HK-2 (cell line): ENCODE data around the gene FLNB.

Experiments used
- DNase-seq: peaks from one replicate; pipeline ENCODE4 v3.0.0-alpha.2; 2018; ENCODE audit not compliant: unreplicated experiment

The FLNB gene

GRCh38 chr3:58074997-58075396 is 66.8 kb downstream of the FLNB start:
- no peak for DNase-seq

GRCh38 chr3:58077596-58078285 is 69.5 kb downstream of the FLNB start:
- DNase-seq: no peak

- no peak for DNase-seq
Observed at GRCh38 chr3:58078610-58079009, 70.4 kb downstream of the FLNB start.

GRCh38 chr3:58079773-58080172 is 71.6 kb downstream of the FLNB start:
- DNase-seq: peak; percentile 38

GRCh38 chr3:58082047-58082446 is 73.8 kb downstream of the FLNB start:
- no peak for DNase-seq

- no peak for DNase-seq
Observed at GRCh38 chr3:58084166-58084565, 75.9 kb downstream of the FLNB start.

- DNase-seq: no peak
Observed at GRCh38 chr3:58084788-58085543, 76.7 kb downstream of the FLNB start.

GRCh38 chr3:58085616-58086015 is 77.4 kb downstream of the FLNB start:
- no peak for DNase-seq

GRCh38 chr3:58088501-58088900 is 80.3 kb downstream of the FLNB start:
- DNase-seq: no peak

- DNase-seq: no peak
Observed at GRCh38 chr3:58090351-58090750, 82.1 kb downstream of the FLNB start.

- DNase-seq: no peak
Observed at GRCh38 chr3:58092521-58092920, 84.3 kb downstream of the FLNB start.

GRCh38 chr3:58093574-58094195 is 85.5 kb downstream of the FLNB start:
- no peak for DNase-seq

- DNase-seq: no peak
Observed at GRCh38 chr3:58094657-58095056, 86.4 kb downstream of the FLNB start.

GRCh38 chr3:58095603-58096138 is 87.4 kb downstream of the FLNB start:
- no peak for DNase-seq

- no peak for DNase-seq
Observed at GRCh38 chr3:58098531-58098930, 90.3 kb downstream of the FLNB start.

- no peak for DNase-seq
Observed at GRCh38 chr3:58099865-58100264, 91.6 kb downstream of the FLNB start.

GRCh38 chr3:58101499-58102389 is 93.5 kb downstream of the FLNB start:
- DNase-seq: no peak

- no peak for DNase-seq
Observed at GRCh38 chr3:58102390-58102750, 94.1 kb downstream of the FLNB start.

GRCh38 chr3:58102976-58103451 is 94.8 kb downstream of the FLNB start:
- DNase-seq: no peak

- DNase-seq: no peak
Observed at GRCh38 chr3:58104151-58104550, 95.9 kb downstream of the FLNB start.

- no peak for DNase-seq
Observed at GRCh38 chr3:58104712-58105111, 96.5 kb downstream of the FLNB start.

GRCh38 chr3:58105196-58105595 is 97.0 kb downstream of the FLNB start:
- DNase-seq: no peak
